WI38 (cell line): Measurements from ENCODE around the gene MAB21L2.
A peak's percentile ranks its signal among the peaks of the same experiment; 100 is the strongest.

Source experiments
- H3K4me3 ChIP-seq: 2 replicates; pipeline ENCODE4 v1.5.1; 2011; ENCODE audit warnings: low read depth, mild to moderate bottlenecking, control low read depth, low read length
- CTCF ChIP-seq: IDR thresholded peaks from 2 replicates; pipeline ENCODE4 v1.5.1; 2012; ENCODE audit warnings: low read depth, mild to moderate bottlenecking, control low read depth, low read length

The MAB21L2 gene

GRCh38 chr4:150578745-150579501 lies 3.0 kb upstream of the MAB21L2 start:
- H3K4me3 ChIP-seq: peak overlapping the region; percentile 61

GRCh38 chr4:150579551-150580234 lies 2.3 kb upstream of the MAB21L2 start:
- no peak for TF ChIP-seq CTCF

More at GRCh38 chr4:150578745-150579501, 3.0 kb upstream of the MAB21L2 start:
- no peak for TF ChIP-seq CTCF

GRCh38 chr4:150580306-150580705 lies 1.6 kb upstream of the MAB21L2 start:
- H3K4me3 ChIP-seq: no peak overlapping the region; the same call in 1 of the 2 replicates
- no peak for TF ChIP-seq CTCF

More at GRCh38 chr4:150579551-150580234, 2.3 kb upstream of the MAB21L2 start:
- peak overlapping the region; percentile 61 for H3K4me3 ChIP-seq

- no peak overlapping the region for H3K4me3 ChIP-seq
- TF ChIP-seq CTCF: no peak
Observed at GRCh38 chr4:150581056-150581605, 820 bp upstream of the MAB21L2 start.

GRCh38 chr4:150581641-150582051 lies 305 bp upstream of the MAB21L2 start:
- no peak for TF ChIP-seq CTCF
- H3K4me3 ChIP-seq: no peak overlapping the region

- H3K4me3 ChIP-seq: peak overlapping the region; percentile 49
- TF ChIP-seq CTCF: no peak
Observed at GRCh38 chr4:150582873-150583286, 929 bp downstream of the MAB21L2 start.
